HG02610 (cell line): Measurements from ENCODE around the gene PSD.
A peak's percentile ranks its signal among the peaks of the same experiment; 100 is the strongest.
"Not testable (repeated sequence)": the region's sequence is repeated elsewhere in the genome, so short reads cannot be mapped to it uniquely, and the experiment has no call there.

Experiments used
- ATAC-seq: cut with Tn5 transposase; IDR thresholded peaks from one replicate; pipeline ENCODE4 v1.9.1; 2021; ENCODE audit warnings: mild to moderate bottlenecking, moderate library complexity; ENCODE audit not compliant: unreplicated experiment

The PSD gene

GRCh38 chr10:102418622-102419268 is at the start of gene PSD:
Gene PSD, minus strand, starts transcription at chr10:102418785. Its CDS starts 1,747 bp downstream, at chr10:102417038.
- ATAC-seq = no peak

GRCh38 chr10:102467971-102468438 is 49.4 kb upstream of the PSD start:
- ATAC-seq = no peak

GRCh38 chr10:102467318-102467717 is 48.7 kb upstream of the PSD start:
- ATAC-seq = no peak

DNA sequence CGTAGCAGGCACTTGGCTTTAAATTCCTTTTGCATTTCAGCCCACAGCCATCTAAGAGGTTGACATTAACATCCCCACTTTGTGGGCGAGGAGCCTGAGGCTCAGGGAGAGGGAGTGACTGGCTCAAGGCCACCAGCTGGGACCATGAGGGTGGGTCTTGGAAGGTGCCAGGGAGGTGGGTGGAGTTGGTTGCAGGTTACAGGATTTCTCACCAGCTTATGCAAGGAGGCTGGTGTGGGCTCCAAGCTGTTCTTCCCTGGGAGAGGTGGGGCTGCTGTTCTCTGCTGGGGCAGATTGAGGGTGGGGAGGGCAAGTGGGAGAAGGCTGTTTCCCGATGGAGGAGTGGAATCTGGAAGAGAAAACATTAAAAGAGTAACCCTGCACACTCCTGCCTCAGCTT is 46.9 kb upstream of the PSD start:
- ATAC-seq = no peak

- ATAC-seq = no peak
Observed at GRCh38 chr10:102463983-102464382, 45.4 kb upstream of the PSD start.

GRCh38 chr10:102462512-102463054 is 44.0 kb upstream of the PSD start:
- no peak for ATAC-seq

DNA sequence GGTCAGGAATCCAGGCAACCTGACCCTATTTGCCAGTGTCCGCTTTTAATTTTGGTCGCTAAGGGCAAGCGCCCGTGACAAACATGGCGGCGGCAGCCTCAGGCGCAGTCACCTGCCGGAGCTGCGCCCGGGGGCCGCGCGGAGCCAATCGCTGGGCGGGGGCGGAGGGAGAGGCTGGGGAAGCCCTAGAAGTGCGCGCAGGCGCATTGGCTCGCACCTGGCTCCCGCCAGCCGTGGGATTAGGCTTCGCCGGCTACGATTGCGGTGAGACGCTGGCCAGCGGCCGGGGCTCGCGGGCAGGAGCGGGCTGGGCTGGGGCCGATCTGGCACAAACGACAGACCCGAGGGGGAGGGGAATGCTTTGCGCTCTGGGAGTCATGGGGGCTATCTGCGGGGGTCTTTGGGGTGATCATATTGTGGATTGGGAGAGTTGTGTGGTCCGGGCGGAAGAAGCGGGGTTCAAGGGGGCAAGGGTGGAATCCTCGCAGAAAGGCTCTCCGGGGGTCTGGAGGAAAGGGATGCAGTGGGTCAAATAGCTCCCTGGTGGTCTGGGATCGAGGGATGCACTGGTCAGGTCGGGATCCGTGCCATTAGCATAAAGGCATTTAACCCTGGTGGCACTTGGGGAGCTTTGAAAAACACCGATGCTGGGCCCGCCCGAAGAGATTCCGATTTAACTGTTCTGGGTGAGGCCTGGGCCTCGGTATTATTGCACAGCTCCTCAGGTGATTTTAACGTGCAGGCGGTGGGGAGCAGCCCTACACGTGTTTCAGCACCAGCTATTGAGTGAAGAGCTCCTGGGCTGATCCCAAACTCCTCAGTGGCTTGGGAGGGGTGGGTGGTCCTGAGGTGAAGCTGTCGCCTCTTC is 42.8 kb upstream of the PSD start:
- peak; percentile 81 for ATAC-seq

GRCh38 chr10:102460836-102461186 is 42.2 kb upstream of the PSD start:
- ATAC-seq = no peak

DNA sequence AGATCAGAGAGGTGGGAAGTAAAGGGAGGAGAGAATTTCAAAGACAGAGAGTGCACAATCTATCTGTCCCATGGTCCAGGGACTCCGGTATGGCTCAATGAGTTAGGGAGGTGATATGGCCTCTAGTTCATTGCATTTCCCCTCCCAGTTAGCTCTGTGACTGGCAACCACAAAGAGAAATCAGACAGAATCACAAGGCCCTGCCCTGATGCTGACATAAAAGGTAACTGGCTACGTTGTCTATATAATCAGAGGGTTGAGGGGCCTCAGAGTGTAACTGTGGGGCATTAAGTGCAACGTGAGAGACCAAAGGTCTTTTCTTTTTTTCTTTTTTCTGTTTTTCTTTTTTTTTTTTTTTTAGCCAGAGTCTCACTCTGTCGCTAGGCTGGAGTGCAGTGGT is 40.1 kb upstream of the PSD start:
- ATAC-seq = no peak

- ATAC-seq = no peak
Observed at GRCh38 chr10:102457591-102458150, 39.1 kb upstream of the PSD start.

GRCh38 chr10:102455893-102456471 is 37.4 kb upstream of the PSD start:
- no peak for ATAC-seq

DNA sequence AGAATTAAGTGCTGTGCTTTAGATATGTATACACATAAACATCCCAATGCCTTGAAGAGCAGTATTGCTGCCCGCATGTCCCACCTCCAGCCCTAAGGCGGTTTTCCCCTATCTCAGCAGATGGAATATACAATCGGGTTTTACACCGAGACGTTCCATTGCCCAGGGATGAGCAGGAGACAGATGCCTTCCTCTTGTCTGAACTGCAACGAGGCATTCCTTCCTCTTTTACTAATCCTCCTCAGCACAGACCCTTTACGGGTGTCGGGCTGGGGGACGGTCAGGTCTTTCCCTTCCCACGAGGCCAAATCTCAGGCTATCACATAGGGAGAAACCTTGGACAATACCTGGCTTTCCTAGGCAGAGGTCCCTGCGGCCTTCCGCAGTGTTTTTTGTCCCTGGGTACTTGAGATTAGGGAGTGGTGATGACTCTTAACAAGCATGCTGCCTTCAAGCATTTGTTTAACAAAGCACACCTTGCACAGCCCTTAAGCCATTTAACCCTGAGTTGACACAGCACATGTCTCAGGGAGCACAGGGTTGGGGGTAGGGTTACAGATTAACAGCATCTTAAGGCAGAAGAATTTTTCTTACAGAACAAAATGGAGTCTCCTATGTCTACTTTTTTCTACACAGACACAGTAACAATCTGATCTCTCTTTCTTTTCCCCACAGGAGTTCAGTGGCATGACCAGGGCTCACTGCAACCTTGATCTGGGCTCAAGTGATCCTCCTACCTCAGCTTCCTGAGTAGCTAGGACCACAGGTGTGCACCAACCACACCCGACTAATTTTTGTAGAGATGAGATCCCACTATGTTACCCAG is 36.3 kb upstream of the PSD start:
- not testable (repeated sequence) for ATAC-seq

GRCh38 chr10:102453502-102453901 is 34.9 kb upstream of the PSD start:
- no peak for ATAC-seq

DNA sequence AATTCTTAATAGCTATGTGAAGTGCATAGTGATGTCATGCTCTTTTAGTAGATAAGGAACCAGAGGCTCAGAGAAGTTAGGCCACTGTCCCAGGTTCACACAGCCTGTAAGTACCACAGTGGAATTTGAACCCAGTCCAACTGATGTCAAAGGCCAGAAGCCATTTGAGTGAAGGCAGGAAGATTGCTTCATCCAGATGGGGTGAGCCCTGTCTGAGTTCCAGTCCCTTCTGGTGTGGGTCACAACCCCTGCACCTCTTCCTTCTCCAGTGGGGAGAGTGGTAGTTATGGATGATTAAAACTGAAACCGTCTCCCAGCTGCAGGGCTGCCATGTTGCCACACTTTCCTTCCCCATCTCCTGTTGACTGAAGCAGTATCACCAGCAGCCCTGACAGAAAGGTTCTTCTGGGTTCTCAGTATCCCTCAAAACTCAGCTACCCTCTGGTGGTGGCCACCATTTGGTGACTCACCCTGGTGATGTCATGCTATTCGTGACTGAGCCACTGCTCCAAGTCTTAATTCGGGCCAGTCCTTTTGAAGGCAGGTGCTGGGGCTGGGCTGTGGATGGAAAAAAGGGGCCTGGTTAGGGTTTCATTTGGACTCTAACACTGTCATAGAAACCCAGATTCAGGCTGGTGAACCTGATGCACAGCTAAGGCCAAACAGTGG is 34.2 kb upstream of the PSD start:
- ATAC-seq = no peak

DNA sequence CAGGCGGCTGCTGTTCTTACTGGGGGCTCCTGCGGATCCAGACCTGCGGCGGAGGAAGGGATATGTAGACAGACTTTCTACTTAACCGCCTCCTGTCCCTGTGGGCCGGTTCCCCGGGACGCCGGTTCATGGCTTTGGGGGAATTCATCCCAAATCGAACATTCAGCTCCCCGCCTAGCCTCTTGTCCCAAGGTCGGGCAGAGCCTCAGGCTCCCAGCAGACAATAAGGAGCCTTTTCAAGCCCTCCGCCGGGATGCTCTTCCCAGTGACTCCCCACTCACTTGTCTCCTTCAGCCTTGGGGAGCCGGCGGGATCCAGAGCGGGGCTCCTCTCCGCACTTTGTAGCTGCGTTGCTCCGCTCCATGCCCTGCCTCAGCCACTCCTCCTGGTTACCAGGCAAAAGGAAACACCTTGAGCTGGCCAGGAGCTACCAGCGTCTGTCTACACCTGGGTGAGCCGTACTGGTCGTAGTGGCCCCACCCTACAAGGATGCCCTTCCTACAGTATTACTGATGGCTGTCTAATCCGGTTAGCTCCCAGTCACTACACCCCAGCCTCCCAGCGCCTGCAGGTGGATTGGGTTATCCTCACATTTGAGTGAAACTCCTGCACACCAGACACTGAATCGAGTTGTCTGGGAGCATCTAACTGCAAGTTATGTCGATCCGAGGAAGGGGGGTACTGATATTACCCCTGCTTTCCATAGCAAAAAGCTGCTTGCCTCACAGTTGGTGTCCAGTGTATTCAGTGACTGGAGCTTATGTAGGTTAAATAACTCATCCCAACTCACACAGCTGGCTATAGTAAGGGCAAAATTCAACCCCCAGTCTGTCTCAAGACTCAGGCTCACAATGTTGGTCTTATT is 32.8 kb upstream of the PSD start, which contains the start of gene C10orf95:
TSS of gene C10orf95 (minus strand) at position 439 of the 865 bp plus-strand sequence. CDS start 450 bp downstream, outside the sequence.
- ATAC-seq = no peak

DNA sequence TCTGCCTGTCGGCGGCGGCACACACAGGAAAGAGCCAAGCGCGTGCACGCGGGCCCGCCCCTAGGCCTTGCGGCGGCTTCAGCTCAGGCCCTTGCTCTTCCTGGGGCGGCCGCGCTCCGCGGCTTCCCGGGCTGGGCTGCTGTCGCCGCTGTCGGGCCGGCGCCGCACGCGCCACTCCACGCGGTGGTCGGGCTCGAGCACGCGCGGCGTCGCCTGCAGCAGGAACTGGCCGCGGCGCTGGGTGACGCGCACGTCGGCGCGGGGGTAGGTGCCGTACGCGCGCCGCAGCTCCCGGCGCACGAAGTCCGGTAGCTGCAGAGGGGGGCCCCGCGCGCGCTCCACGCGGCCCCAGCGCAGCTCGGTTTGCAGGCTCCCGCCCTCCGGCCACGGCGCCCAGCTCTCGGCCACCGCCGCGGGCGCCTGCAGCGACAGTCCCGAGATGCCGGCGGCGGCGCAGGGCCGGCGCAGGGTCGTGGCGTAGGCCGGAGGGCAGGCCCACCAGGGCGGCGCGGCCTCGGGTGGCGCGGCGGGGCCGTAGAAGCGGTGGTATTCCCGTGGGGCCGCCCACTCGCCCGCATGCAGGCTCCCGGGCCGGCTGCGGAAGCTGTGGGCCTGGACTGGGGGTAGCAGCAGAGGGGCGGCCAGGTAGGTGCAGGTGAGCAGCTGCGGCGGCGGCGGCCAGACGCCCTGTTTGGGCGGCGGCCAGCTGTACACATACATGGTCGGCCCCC is 32.0 kb upstream of the PSD start:
- peak; percentile 77 for ATAC-seq

DNA sequence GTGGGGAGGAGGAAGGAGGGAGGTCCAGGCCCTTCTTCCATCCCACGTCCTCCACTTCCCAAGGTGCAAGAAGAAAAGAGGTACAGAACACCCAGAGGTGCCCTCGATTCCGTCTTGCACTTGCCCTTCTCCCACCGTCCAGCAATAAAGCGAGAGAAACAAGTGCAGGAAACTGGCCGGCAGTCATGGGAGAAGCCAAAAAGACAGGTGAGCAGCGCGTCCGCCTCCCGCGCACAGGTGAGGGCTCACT is 31.5 kb upstream of the PSD start:
- ATAC-seq = no peak

DNA sequence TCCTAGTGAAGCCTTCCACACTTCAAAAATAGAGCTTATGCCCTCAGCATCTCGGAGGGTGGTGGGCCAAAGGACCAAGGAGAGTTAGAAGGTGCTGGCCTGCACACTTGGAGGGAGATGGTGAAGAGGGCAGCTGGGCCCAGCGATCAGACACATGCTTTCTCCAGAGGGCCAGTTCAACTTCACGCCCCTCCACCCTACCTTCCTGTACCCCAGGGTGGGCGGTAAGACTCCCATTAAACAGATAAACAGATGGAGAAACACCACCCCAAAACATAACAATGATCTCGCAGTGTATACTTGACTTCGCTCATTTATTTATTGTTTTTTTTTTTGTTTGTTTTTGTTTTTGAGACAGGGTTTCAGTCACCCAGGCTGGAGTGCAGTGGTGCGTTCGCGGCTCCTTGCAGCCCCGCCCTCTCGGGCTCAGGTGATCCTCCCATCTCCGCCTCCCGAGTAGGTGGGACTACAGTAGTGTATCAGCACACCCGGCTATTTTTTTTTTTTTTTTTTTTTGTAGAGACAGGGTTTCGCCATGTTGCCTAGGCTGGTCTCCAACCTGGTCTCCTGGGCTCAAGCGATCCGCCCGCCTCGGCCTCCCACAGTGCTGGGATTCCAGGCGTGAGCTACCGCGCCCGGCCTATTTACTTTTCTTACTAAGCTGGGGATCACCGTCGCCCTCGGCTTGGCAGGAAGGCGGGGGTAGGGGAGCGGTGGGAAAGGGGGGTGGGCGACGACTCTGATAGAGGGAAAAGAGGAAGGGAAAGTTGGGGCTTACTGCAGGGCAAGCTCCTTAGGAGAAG is 30.9 kb upstream of the PSD start:
- ATAC-seq = peak; percentile 58
